A673 (cell line): ENCODE measurements around the gene PRSS35. TPM values are rescaled to one million over a fixed set of nuclear protein-coding genes. Genes with fewer than 3 reads are reported as not detected.
A peak's percentile ranks its signal among the peaks of the same experiment; 100 is the strongest.

Experiments used
- Bru-seq: library from RNA; stranded (reverse); fragments of 400-500 nt; gene quantifications from one replicate; lab custom pipeline; 2021; lab: Mats Ljungman, UMichigan
- BruChase-seq, 2 experiments: library from RNA; stranded (reverse); fragments of 400-500 nt; gene quantifications; one replicate each; lab custom pipeline; 2021; lab: Mats Ljungman, UMichigan
- BruUV-seq: library from RNA; stranded (reverse); fragments of 400-500 nt; replicated peaks from 2 replicates; lab custom pipeline; 2021; lab: Mats Ljungman, UMichigan
- CTCF ChIA-PET: fragments of 300-600 bp; sonication (Branson Sonifier 250); formaldehyde crosslinking; loops from one replicate; lab custom pipeline; 2022; ENCODE audit warnings: antibody characterized with exemption; lab: Charles Lee
- POLR2A ChIA-PET: fragments of 300-600 bp; sonication (Branson Sonifier 250); formaldehyde crosslinking; loops from one replicate; lab custom pipeline; 2022; ENCODE audit warnings: antibody characterized with exemption; ENCODE audit not compliant: low non-redundant PET; lab: Charles Lee
- DNase-seq: peaks from one replicate; pipeline ENCODE4 v3.0.0-alpha.2; 2015; ENCODE audit warnings: low spot score
- H3K27ac ChIP-seq: fragments of 200-600 bp; sonication (generic); 2 replicates; pipeline ENCODE4 v1.5.1; 2016; ENCODE audit warnings: mixed run types, low read depth, mild to moderate bottlenecking, mixed read lengths, antibody characterized with exemption, low read length; ENCODE audit not compliant: poor library complexity, severe bottlenecking
- H3K27me3 ChIP-seq: fragments of 200-600 bp; sonication (generic); replicated peaks from 2 replicates; pipeline ENCODE4 v1.6.1; 2017; ENCODE audit warnings: mixed run types, low read depth, mild to moderate bottlenecking, mixed read lengths, antibody characterized with exemption, low read length; ENCODE audit not compliant: insufficient read depth, poor library complexity
- H3K36me3 ChIP-seq: fragments of 200-600 bp; sonication (generic); 2 replicates; pipeline ENCODE4 v1.6.1; 2016; ENCODE audit warnings: mixed run types, mild to moderate bottlenecking, mixed read lengths, antibody characterized with exemption, low read length; ENCODE audit not compliant: insufficient read depth, poor library complexity, severe bottlenecking
- H3K4me1 ChIP-seq: fragments of 200-600 bp; sonication (generic); 2 replicates; pipeline ENCODE4 v1.6.1; 2017; ENCODE audit warnings: mixed run types, mild to moderate bottlenecking, mixed read lengths, antibody characterized with exemption, low read length; ENCODE audit not compliant: insufficient read depth, poor library complexity, severe bottlenecking
- H3K4me3 ChIP-seq: fragments of 200-600 bp; sonication (generic); 2 replicates; pipeline ENCODE4 v1.5.1; 2016; ENCODE audit warnings: low read depth, mixed run types, mild to moderate bottlenecking, mixed read lengths, low read length; ENCODE audit not compliant: poor library complexity, severe bottlenecking
- H3K9me3 ChIP-seq: fragments of 200-600 bp; sonication (generic); 2 replicates; pipeline ENCODE4 v1.6.1; 2016; ENCODE audit warnings: mixed run types, low read depth, mild to moderate bottlenecking, mixed read lengths, antibody characterized with exemption, low read length; ENCODE audit not compliant: poor library complexity, severe bottlenecking
- EZH2 ChIP-seq: fragments of 200-600 bp; sonication (generic); IDR thresholded peaks from 2 replicates; pipeline ENCODE4 v1.6.1; 2017; ENCODE audit warnings: borderline replicate concordance, low read depth, mild to moderate bottlenecking, mixed read lengths, antibody characterized with exemption, low read length; ENCODE audit not compliant: poor library complexity, severe bottlenecking
- intact Hi-C: fragments of 100-400 bp; cut with micrococcal nuclease; formaldehyde crosslinking; loops from one replicate; pipeline ENCODE4 v1.10.0; 2022; ENCODE audit not compliant: unreplicated experiment
- long read RNA-seq: library from polyadenylated mRNA; stranded (forward); transcript quantifications from one replicate; pipeline ENCODE4 v2.0.0, GENCODE V29; 2022
- total RNA-seq: library from RNA; stranded (reverse); gene quantifications from 2 replicates; pipeline ENCODE4 v1.2.3, GENCODE V29; 2021
- TF ChIP-seq, protein P1 (sequence below): fragments of 300-800, 200-600 bp; sonication (generic); conservative IDR thresholded peaks from 2 replicates; pipeline ENCODE4 v1.5.1; 2017; ENCODE audit warnings: low read depth, mild to moderate bottlenecking, antibody characterized with exemption, low read length, moderate library complexity, mixed read lengths

PRSS35 gene, protein sequence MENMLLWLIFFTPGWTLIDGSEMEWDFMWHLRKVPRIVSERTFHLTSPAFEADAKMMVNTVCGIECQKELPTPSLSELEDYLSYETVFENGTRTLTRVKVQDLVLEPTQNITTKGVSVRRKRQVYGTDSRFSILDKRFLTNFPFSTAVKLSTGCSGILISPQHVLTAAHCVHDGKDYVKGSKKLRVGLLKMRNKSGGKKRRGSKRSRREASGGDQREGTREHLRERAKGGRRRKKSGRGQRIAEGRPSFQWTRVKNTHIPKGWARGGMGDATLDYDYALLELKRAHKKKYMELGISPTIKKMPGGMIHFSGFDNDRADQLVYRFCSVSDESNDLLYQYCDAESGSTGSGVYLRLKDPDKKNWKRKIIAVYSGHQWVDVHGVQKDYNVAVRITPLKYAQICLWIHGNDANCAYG
- 112 and 131 TPM in 2 replicates for total RNA-seq
- percentile 96 among the genes with signal in this experiment for Bru-seq, nascent RNA
- BruChase-seq, experiment 1, labeled RNA remaining after a 2-hour chase, result percentile 97 among the genes with signal in this experiment
- percentile 98 among the genes with signal in this experiment for BruChase-seq, experiment 2, labeled RNA remaining after a 6-hour chase
- long read RNA-seq, transcript PRSS35-201 (2 exons, 2,440 nt), result major isoform, 375 of 439 reads
- long read RNA-seq, partial matches to known transcripts, result 20 of 439 reads
- long read RNA-seq, other reads (novel, unspliced or antisense), result 44 of 439 reads

- Histone ChIP-seq H3K4me1 (peaks cover 18% of the 10 kb centered on the region), H3K9me3 (no peaks in the 10 kb centered on the region), H3K27ac (peak within 1 kb of the TSS; percentile 75), H3K4me3 (peak within 1 kb of the TSS; percentile 64), H3K36me3 (no peaks in the 10 kb centered on the region), H3K27me3 (no peaks in the 10 kb centered on the region)
- intact Hi-C loops, result loop anchor here (1.0 to 10.0 kb wide), 4 partner anchors 94 to 1257 kb away; no protein-coding TSS in a partner anchor
- ChIA-PET CTCF (interaction anchor here (0.5 to 1.5 kb wide), 5 partner anchors 16 to 296 kb away, joined by 3 to 7 read pairs (median 5); no protein-coding TSS in a partner anchor), POLR2A (interaction anchor here (0.6 kb wide), 1 partner anchor 24 kb away, joined by 3 read pairs; no protein-coding TSS in a partner anchor)
- peak; percentile 89 for DNase-seq
- TF ChIP-seq, protein P1, sequence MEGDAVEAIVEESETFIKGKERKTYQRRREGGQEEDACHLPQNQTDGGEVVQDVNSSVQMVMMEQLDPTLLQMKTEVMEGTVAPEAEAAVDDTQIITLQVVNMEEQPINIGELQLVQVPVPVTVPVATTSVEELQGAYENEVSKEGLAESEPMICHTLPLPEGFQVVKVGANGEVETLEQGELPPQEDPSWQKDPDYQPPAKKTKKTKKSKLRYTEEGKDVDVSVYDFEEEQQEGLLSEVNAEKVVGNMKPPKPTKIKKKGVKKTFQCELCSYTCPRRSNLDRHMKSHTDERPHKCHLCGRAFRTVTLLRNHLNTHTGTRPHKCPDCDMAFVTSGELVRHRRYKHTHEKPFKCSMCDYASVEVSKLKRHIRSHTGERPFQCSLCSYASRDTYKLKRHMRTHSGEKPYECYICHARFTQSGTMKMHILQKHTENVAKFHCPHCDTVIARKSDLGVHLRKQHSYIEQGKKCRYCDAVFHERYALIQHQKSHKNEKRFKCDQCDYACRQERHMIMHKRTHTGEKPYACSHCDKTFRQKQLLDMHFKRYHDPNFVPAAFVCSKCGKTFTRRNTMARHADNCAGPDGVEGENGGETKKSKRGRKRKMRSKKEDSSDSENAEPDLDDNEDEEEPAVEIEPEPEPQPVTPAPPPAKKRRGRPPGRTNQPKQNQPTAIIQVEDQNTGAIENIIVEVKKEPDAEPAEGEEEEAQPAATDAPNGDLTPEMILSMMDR, result peak; percentile 93
- no peak for TF ChIP-seq EZH2
- no TSS peak for BruUV-seq
Measured at GRCh38 chr6:83511901-83512681, at the start of gene PRSS35. PRSS35 (plus strand) TSS chr6:83512534; CDS start chr6:83523442, 10,908 bp downstream.

GRCh38 chr6:83463886-83464285, 48.4 kb upstream of the PRSS35 start:
- intact Hi-C loops, result no loop called here

More at GRCh38 chr6:83463886-83464285, 48.4 kb upstream of the PRSS35 start:
- Histone ChIP-seq H3K4me1 (peaks cover 11% of the 10 kb centered on the region), H3K27me3 (no peaks in the 10 kb centered on the region), H3K27ac (no peak overlapping the region), H3K9me3 (no peaks in the 10 kb centered on the region), H3K36me3 (no peaks in the 10 kb centered on the region), H3K4me3 (no peak overlapping the region)
- ChIA-PET POLR2A (no interaction called here), CTCF (no interaction called here)
- TF ChIP-seq, protein P1, result no peak
- no peak for TF ChIP-seq EZH2
- no TSS peak for BruUV-seq
- DNase-seq, result no peak
